ENCODE measurements around the gene RABGEF1. TPM values are rescaled to one million over a fixed set of nuclear protein-coding genes. Genes with fewer than 3 reads are reported as not detected.

Gene RABGEF1
- total and polyA plus RNA-seq, 9 of the 15 experiments (the other 6 are each of a cell fraction or from before 2014, with no cell fraction given): 7.0 to 29.3 (median 20.5) TPM

- TF ChIP-seq MGA (IDR thresholded peaks at IDR 0.05) (peak; percentile 19; the same call in 1 of the 2 replicates), ZNF639 (CRISPR knock-in tag; conservative IDR thresholded peaks at IDR 0.05 in 1 of 2, IDR thresholded peaks at IDR 0.05 in 1 of 2) (0 out of 4 replicates have a peak, but pooled peaks of 1 of the 2 experiments have one; percentile 4), ATF6 (CRISPR knock-in tag; IDR thresholded peaks at IDR 0.05) (peak; percentile 52; the same call in 1 of the 2 replicates), ETS1 (conservative IDR thresholded peaks at IDR 0.05; ENCODE audit: control insufficient read depth, low read depth, low read length) (peak; percentile 28; the same call in 1 of the 2 replicates), CTCFL (IDR thresholded peaks at IDR 0.05; ENCODE audit: borderline replicate concordance, insufficient read depth, low read depth, low read length, poor library complexity, severe bottlenecking) (peak; percentile 22)
Measured at GRCh38 chr7:66740980-66741709, 612 bp downstream of the RABGEF1 start (continued).
